GM12892 (cell line): Measurements from ENCODE around the gene WNT16.

Experiments used
- POLR2A ChIP-seq: IDR thresholded peaks from 2 replicates; pipeline ENCODE4 v1.6.1; 2011; ENCODE audit warnings: low read depth, low read length, control low read depth
- POLR2AphosphoS5 ChIP-seq: IDR thresholded peaks from 2 replicates; pipeline ENCODE4 v1.6.1; 2011; ENCODE audit warnings: low read depth, low read length, control low read depth
- TAF1 ChIP-seq: IDR thresholded peaks from 2 replicates; pipeline ENCODE4 v1.6.1; 2011; ENCODE audit warnings: low read depth, mild to moderate bottlenecking, control low read depth, low read length, borderline replicate concordance

DNA sequence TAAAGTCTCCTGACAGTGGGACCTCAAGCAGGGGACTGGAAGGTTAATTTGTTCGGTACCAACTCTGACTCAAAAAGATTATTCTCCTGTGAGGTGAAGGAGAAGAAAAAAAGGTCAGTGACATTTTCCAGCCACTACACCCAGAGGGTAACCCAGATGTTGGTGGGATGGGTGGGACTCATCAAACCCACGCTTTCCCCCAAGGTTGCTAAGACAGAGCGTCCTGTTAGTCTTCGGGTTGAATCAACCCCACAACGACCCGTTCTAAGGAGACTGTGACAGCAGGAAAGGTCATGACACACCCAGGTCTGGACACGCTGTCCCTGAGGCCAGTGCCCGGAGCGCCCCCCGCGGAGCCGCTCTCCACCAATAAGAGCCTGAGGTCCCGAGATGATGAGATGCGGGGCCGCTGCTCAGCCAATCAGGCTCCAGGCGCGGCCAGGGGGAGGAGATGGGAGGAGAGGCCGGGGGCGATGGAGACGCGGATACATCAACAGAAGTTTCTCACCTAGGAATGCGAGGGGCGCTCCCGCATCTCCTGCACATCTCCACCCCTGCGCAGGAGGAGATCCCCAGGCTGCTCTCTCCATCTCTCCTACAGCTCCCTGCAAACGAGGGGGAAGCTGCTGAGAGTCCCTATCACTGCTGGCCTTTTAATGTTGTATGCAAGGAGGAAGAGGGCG is at the start of gene WNT16:
- TF ChIP-seq POLR2AphosphoS5 (no peak), POLR2A (no peak), TAF1 (no peak)
